DND-41 (cell line): ENCODE results near the gene SELP.

Source experiments
- ATAC-seq: fragments of 200-7000 bp; cut with Tn5 transposase; 3 replicates; pipeline ENCODE4 v1.9.1; 2021; ENCODE audit warnings: low read depth; ENCODE audit not compliant: insufficient read depth
- DNase-seq: peaks from one replicate; pipeline ENCODE4 v3.0.0-alpha.2; 2020
- H2AFZ ChIP-seq: 2 replicates; pipeline ENCODE4 v1.6.0; 2012; ENCODE audit warnings: low read depth, low read length
- H3K27ac ChIP-seq: 2 replicates; pipeline ENCODE4 v1.5.1; 2012; ENCODE audit warnings: low read length, inconsistent platforms
- H3K27me3 ChIP-seq: fragments of 200-600 bp; sonication (generic); 2 replicates; pipeline ENCODE4 v1.6.0; 2012; ENCODE audit warnings: low read length, mild to moderate bottlenecking, inconsistent platforms; ENCODE audit not compliant: insufficient read depth, poor library complexity
- H3K36me3 ChIP-seq: 2 replicates; pipeline ENCODE4 v1.5.1; 2012; ENCODE audit warnings: low read length, inconsistent platforms; ENCODE audit not compliant: insufficient read depth
- H3K4me1 ChIP-seq: 2 replicates; pipeline ENCODE4 v1.5.1; 2012; ENCODE audit warnings: mild to moderate bottlenecking, low read length; ENCODE audit not compliant: insufficient read depth
- H3K4me2 ChIP-seq: 2 replicates; pipeline ENCODE4 v1.6.0; 2012; ENCODE audit warnings: mild to moderate bottlenecking, moderate library complexity, low read length, inconsistent platforms; ENCODE audit not compliant: insufficient read depth
- H3K4me3 ChIP-seq, 2 experiments: fragments of 200-600 bp in 1 of 2; shearing (Covaris generic) in 1 of 2; 2 replicates each; pipeline ENCODE4 v1.5.1; 2012 to 2016; ENCODE audit warnings: inconsistent platforms in 2 of 2, low read length in 2 of 2, mild to moderate bottlenecking in 2 of 2, low read depth in 1 of 2, moderate library complexity in 1 of 2
- H3K79me2 ChIP-seq: 2 replicates; pipeline ENCODE4 v1.6.0; 2012; ENCODE audit warnings: low read length, inconsistent platforms; ENCODE audit not compliant: insufficient read depth
- H3K9ac ChIP-seq: 2 replicates; pipeline ENCODE4 v1.6.0; 2012; ENCODE audit warnings: low read depth, mild to moderate bottlenecking, inconsistent platforms, low read length, moderate library complexity
- H3K9me3 ChIP-seq: 2 replicates; pipeline ENCODE4 v1.5.1; 2012; ENCODE audit warnings: low read length, moderate library complexity, mild to moderate bottlenecking, inconsistent platforms; ENCODE audit not compliant: insufficient read depth, severe bottlenecking
- H4K20me1 ChIP-seq: 2 replicates; pipeline ENCODE4 v1.6.0; 2012; ENCODE audit warnings: low read length; ENCODE audit not compliant: insufficient read depth
- CTCF ChIP-seq: IDR thresholded peaks from 2 replicates; pipeline ENCODE4 v1.5.1; 2012; ENCODE audit warnings: borderline replicate concordance, low read length, moderate library complexity, mild to moderate bottlenecking; ENCODE audit not compliant: poor library complexity, severe bottlenecking; ENCODE audit errors: extremely low read depth
- EZH2 ChIP-seq: IDR thresholded peaks from 3 replicates; pipeline ENCODE4 v1.6.1; 2012; ENCODE audit warnings: borderline replicate concordance, low read depth, mild to moderate bottlenecking, moderate library complexity, low read length, inconsistent platforms; ENCODE audit not compliant: severe bottlenecking

SELP gene

GRCh38 chr1:169653873-169654272 is 23.9 kb upstream of the SELP start:
- H3K4me2 ChIP-seq = no peak overlapping the region
- H4K20me1 ChIP-seq = no peaks in the 10 kb centered on the region
- no peak overlapping the region for H2AFZ ChIP-seq
- H3K27me3 ChIP-seq = no peaks in the 10 kb centered on the region
- H3K27ac ChIP-seq = no peak overlapping the region
- no peak for TF ChIP-seq EZH2
- TF ChIP-seq CTCF = no peak
- no peak overlapping the region for H3K9ac ChIP-seq
- no peaks in the 10 kb centered on the region for H3K36me3 ChIP-seq
- no peaks in the 10 kb centered on the region for H3K9me3 ChIP-seq
- H3K4me1 ChIP-seq = peaks cover 21% of the 10 kb centered on the region
- no peak for ATAC-seq
- H3K79me2 ChIP-seq = no peaks in the 10 kb centered on the region
- H3K4me3 ChIP-seq = no peak overlapping the region
- DNase-seq = no peak

GRCh38 chr1:169651035-169651434 is 21.1 kb upstream of the SELP start:
- H3K4me2 ChIP-seq = no peak overlapping the region
- no peak for ATAC-seq
- no peak for TF ChIP-seq EZH2
- no peak for TF ChIP-seq CTCF
- no peaks in the 10 kb centered on the region for H3K36me3 ChIP-seq
- H2AFZ ChIP-seq = no peak overlapping the region
- no peaks in the 10 kb centered on the region for H3K79me2 ChIP-seq
- no peak for DNase-seq
- H3K9ac ChIP-seq = no peak overlapping the region
- H3K27me3 ChIP-seq = no peaks in the 10 kb centered on the region
- no peak overlapping the region for H3K4me3 ChIP-seq
- no peaks in the 10 kb centered on the region for H3K9me3 ChIP-seq
- H3K27ac ChIP-seq = no peak overlapping the region
- H3K4me1 ChIP-seq = peaks cover 33% of the 10 kb centered on the region
- H4K20me1 ChIP-seq = no peaks in the 10 kb centered on the region

GRCh38 chr1:169650551-169650950 is 20.6 kb upstream of the SELP start:
- no peaks in the 10 kb centered on the region for H3K27me3 ChIP-seq
- H3K36me3 ChIP-seq = no peaks in the 10 kb centered on the region
- H3K9ac ChIP-seq = no peak overlapping the region
- no peak overlapping the region for H3K4me3 ChIP-seq
- no peaks in the 10 kb centered on the region for H3K79me2 ChIP-seq
- H3K4me1 ChIP-seq = peaks cover 33% of the 10 kb centered on the region
- no peak overlapping the region for H3K27ac ChIP-seq
- H4K20me1 ChIP-seq = no peaks in the 10 kb centered on the region
- DNase-seq (no peak), ATAC-seq (no peak)
- no peaks in the 10 kb centered on the region for H3K9me3 ChIP-seq
- no peak overlapping the region for H3K4me2 ChIP-seq
- no peak overlapping the region for H2AFZ ChIP-seq
- TF ChIP-seq EZH2 (no peak), CTCF (no peak)

GRCh38 chr1:169648709-169649108 is 18.8 kb upstream of the SELP start:
- H3K4me2 ChIP-seq = no peak overlapping the region
- DNase-seq = no peak
- H3K4me1 ChIP-seq = peaks cover 33% of the 10 kb centered on the region

More at GRCh38 chr1:169648709-169649108, 18.8 kb upstream of the SELP start:
- Histone ChIP-seq H3K27ac (peak overlapping the region; percentile 79), H3K9me3 (no peaks in the 10 kb centered on the region), H3K9ac (no peak overlapping the region), H3K27me3 (no peaks in the 10 kb centered on the region), H4K20me1 (no peaks in the 10 kb centered on the region), H3K4me3 (no peak overlapping the region), H2AFZ (peak overlapping the region; percentile 33; the same call in 1 of the 2 replicates), H3K36me3 (no peaks in the 10 kb centered on the region), H3K79me2 (no peaks in the 10 kb centered on the region)
- TF ChIP-seq CTCF (no peak), EZH2 (no peak)
- peak; percentile 65 for ATAC-seq
